GM21737 (cell line): Measurements from ENCODE around the gene KLHL29.
A peak's percentile ranks its signal among the peaks of the same experiment; 100 is the strongest.

ENCODE experiments used
- ATAC-seq: cut with Tn5 transposase; IDR thresholded peaks from one replicate; pipeline ENCODE4 v1.9.1; 2021; ENCODE audit warnings: mild to moderate bottlenecking, moderate library complexity; ENCODE audit not compliant: unreplicated experiment

KLHL29 gene

GRCh38 chr2:23526835-23527790 is 142.1 kb downstream of the KLHL29 start:
- no peak for ATAC-seq

GRCh38 chr2:23528171-23528570 is 143.2 kb downstream of the KLHL29 start:
- ATAC-seq = no peak

- no peak for ATAC-seq
Observed at GRCh38 chr2:23528690-23529089, 143.7 kb downstream of the KLHL29 start.

GRCh38 chr2:23529659-23530058 is 144.7 kb downstream of the KLHL29 start:
- no peak for ATAC-seq

GRCh38 chr2:23530206-23530908 is 145.4 kb downstream of the KLHL29 start:
- no peak for ATAC-seq

GRCh38 chr2:23530909-23531276 is 145.9 kb downstream of the KLHL29 start:
- no peak for ATAC-seq

GRCh38 chr2:23531280-23531679 is 146.3 kb downstream of the KLHL29 start:
- no peak for ATAC-seq

GRCh38 chr2:23531881-23532280 is 146.9 kb downstream of the KLHL29 start:
- ATAC-seq = no peak

GRCh38 chr2:23532391-23533337 is 147.7 kb downstream of the KLHL29 start:
- ATAC-seq = peak; percentile 74

GRCh38 chr2:23533338-23533695 is 148.3 kb downstream of the KLHL29 start:
- no peak for ATAC-seq

GRCh38 chr2:23534771-23535170 is 149.8 kb downstream of the KLHL29 start:
- no peak for ATAC-seq

GRCh38 chr2:23536326-23536725 is 151.3 kb downstream of the KLHL29 start:
- ATAC-seq = no peak

GRCh38 chr2:23537991-23538390 is 153.0 kb downstream of the KLHL29 start:
- ATAC-seq = no peak

GRCh38 chr2:23538566-23538965 is 153.6 kb downstream of the KLHL29 start:
- ATAC-seq = no peak

GRCh38 chr2:23540804-23541360 is 155.9 kb downstream of the KLHL29 start:
- no peak for ATAC-seq

- ATAC-seq = no peak
Observed at GRCh38 chr2:23541503-23542229, 156.7 kb downstream of the KLHL29 start.

- no peak for ATAC-seq
Observed at GRCh38 chr2:23542230-23542789, 157.3 kb downstream of the KLHL29 start.

- ATAC-seq = no peak
Observed at GRCh38 chr2:23543302-23543701, 158.3 kb downstream of the KLHL29 start.

- ATAC-seq = no peak
Observed at GRCh38 chr2:23543728-23544127, 158.7 kb downstream of the KLHL29 start.
